H9 (cell line): Measurements from ENCODE around the gene AKT1. TPM values are rescaled to one million over a fixed set of nuclear protein-coding genes. Genes with fewer than 3 reads are reported as not detected.
A peak's percentile ranks its signal among the peaks of the same experiment; 100 is the strongest.

Experiments used
- DNase-seq: peaks from one replicate; pipeline ENCODE4 v3.0.0-alpha.2; 2017
- H2AFZ ChIP-seq: one replicate; pipeline ENCODE4 v1.6.1; 2013; ENCODE audit warnings: mild to moderate bottlenecking, low read length, control low read depth, moderate library complexity
- H2AK5ac ChIP-seq: 2 replicates; pipeline ENCODE4 v1.6.1; 2013; ENCODE audit warnings: low read length, control low read depth, mixed read lengths; ENCODE audit not compliant: insufficient read length
- H2BK120ac ChIP-seq: one replicate; pipeline ENCODE4 v1.6.1; 2013; ENCODE audit warnings: low read depth, mild to moderate bottlenecking, low read length, control low read depth, inconsistent platforms; ENCODE audit not compliant: poor library complexity, severe bottlenecking
- H2BK12ac ChIP-seq: 2 replicates; pipeline ENCODE4 v1.6.1; 2013; ENCODE audit warnings: low read length, control low read depth, mixed read lengths, low read depth; ENCODE audit not compliant: insufficient read length
- H2BK15ac ChIP-seq: 2 replicates; pipeline ENCODE4 v1.6.1; 2013; ENCODE audit warnings: low read depth, low read length, control low read depth
- H2BK20ac ChIP-seq: one replicate; pipeline ENCODE4 v1.6.1; 2013; ENCODE audit warnings: low read depth, mild to moderate bottlenecking, low read length, control low read depth, inconsistent platforms; ENCODE audit not compliant: poor library complexity, severe bottlenecking
- H2BK5ac ChIP-seq: 2 replicates; pipeline ENCODE4 v1.6.1; 2013; ENCODE audit warnings: low read length, control low read depth, mixed read lengths; ENCODE audit not compliant: insufficient read length
- H3K14ac ChIP-seq: 2 replicates; pipeline ENCODE4 v1.6.1; 2013; ENCODE audit warnings: low read length, control low read depth; ENCODE audit not compliant: insufficient read depth
- H3K18ac ChIP-seq: 2 replicates; pipeline ENCODE4 v1.6.1; 2013; ENCODE audit warnings: low read depth, mild to moderate bottlenecking, mixed read lengths, low read length, control low read depth; ENCODE audit not compliant: insufficient read length
- H3K23ac ChIP-seq: 2 replicates; pipeline ENCODE4 v1.6.1; 2013; ENCODE audit warnings: low read length, control low read depth, mixed read lengths, low read depth; ENCODE audit not compliant: insufficient read length
- H3K23me2 ChIP-seq: 2 replicates; pipeline ENCODE4 v1.6.1; 2013; ENCODE audit warnings: low read depth, mild to moderate bottlenecking, mixed read lengths, low read length, control low read depth; ENCODE audit not compliant: insufficient read length, poor library complexity, severe bottlenecking
- H3K27ac ChIP-seq: 2 replicates; pipeline ENCODE4 v1.5.1; 2013; ENCODE audit warnings: low read length, control low read depth, mixed read lengths, low read depth; ENCODE audit not compliant: insufficient read length
- H3K27me3 ChIP-seq: 2 replicates; pipeline ENCODE4 v1.6.1; 2013; ENCODE audit warnings: low read length, control low read depth, inconsistent platforms; ENCODE audit not compliant: insufficient read depth
- H3K4ac ChIP-seq: 2 replicates; pipeline ENCODE4 v1.6.1; 2013; ENCODE audit warnings: low read depth, mild to moderate bottlenecking, control low read depth, inconsistent platforms, low read length, moderate library complexity
- H3K4me1 ChIP-seq: 2 replicates; pipeline ENCODE4 v1.6.1; 2013; ENCODE audit warnings: low read length, control low read depth, inconsistent platforms; ENCODE audit not compliant: insufficient read depth
- H3K4me2 ChIP-seq: 2 replicates; pipeline ENCODE4 v1.6.1; 2013; ENCODE audit warnings: low read length, control low read depth, mixed read lengths; ENCODE audit not compliant: insufficient read length, insufficient read depth
- H3K56ac ChIP-seq: 2 replicates; pipeline ENCODE4 v1.6.1; 2013; ENCODE audit warnings: low read depth, mild to moderate bottlenecking, mixed read lengths, low read length, control low read depth; ENCODE audit not compliant: insufficient read length
- H3K79me1 ChIP-seq: 2 replicates; pipeline ENCODE4 v1.6.1; 2013; ENCODE audit warnings: low read depth, mild to moderate bottlenecking, moderate library complexity, low read length, control low read depth, inconsistent platforms; ENCODE audit not compliant: insufficient read depth, poor library complexity, severe bottlenecking
- H3K79me2 ChIP-seq: 2 replicates; pipeline ENCODE4 v1.6.1; 2013; ENCODE audit warnings: low read length, control low read depth, inconsistent platforms; ENCODE audit not compliant: insufficient read depth
- H3K9ac ChIP-seq: 2 replicates; pipeline ENCODE4 v1.6.1; 2013; ENCODE audit warnings: low read length, control low read depth, mixed read lengths; ENCODE audit not compliant: insufficient read length; ENCODE audit errors: extremely low read depth
- H3K9me3 ChIP-seq: one replicate; pipeline ENCODE4 v1.6.1; 2013; ENCODE audit warnings: low read depth, low read length, inconsistent platforms; ENCODE audit not compliant: control insufficient read depth
- H3T11ph ChIP-seq: one replicate; pipeline ENCODE4 v1.6.1; 2013; ENCODE audit warnings: mild to moderate bottlenecking, low read length, control low read depth, inconsistent platforms
- H4K20me1 ChIP-seq: one replicate; pipeline ENCODE4 v1.6.1; 2013; ENCODE audit not compliant: control insufficient read depth, insufficient read length, insufficient read depth
- H4K5ac ChIP-seq: 2 replicates; pipeline ENCODE4 v1.6.1; 2013; ENCODE audit warnings: low read depth, mild to moderate bottlenecking, mixed read lengths, low read length, control low read depth; ENCODE audit not compliant: insufficient read length
- H4K8ac ChIP-seq: replicated peaks from 2 replicates; pipeline ENCODE4 v1.6.1; 2013; ENCODE audit warnings: low read length, control low read depth, mixed read lengths, low read depth; ENCODE audit not compliant: insufficient read length
- H4K91ac ChIP-seq: 2 replicates; pipeline ENCODE4 v1.6.1; 2013; ENCODE audit warnings: low read depth, mild to moderate bottlenecking, moderate library complexity, mixed read lengths, low read length, control low read depth; ENCODE audit not compliant: insufficient read length
- H3K27ac Mint-ChIP-seq, 3 experiments: 2 replicates in 2 of 3; 3 replicates in 1 of 3; pipeline ENCODE4 v1.8.0; 2020 to 2021; ENCODE audit warnings: mixed read lengths in 3 of 3, mild to moderate bottlenecking in 1 of 3, moderate library complexity in 1 of 3
- H3K27me3 Mint-ChIP-seq: 2 replicates; pipeline ENCODE4 v1.8.0; 2021; ENCODE audit warnings: low read depth, mild to moderate bottlenecking, moderate library complexity, mixed read lengths
- H3K36me3 Mint-ChIP-seq, 3 experiments: 2 replicates in 2 of 3; 3 replicates in 1 of 3; pipeline ENCODE4 v1.8.0; 2020 to 2021; ENCODE audit warnings: low read depth in 3 of 3, mixed read lengths in 3 of 3; ENCODE audit not compliant: insufficient read depth in 1 of 3
- H3K4me1 Mint-ChIP-seq, 2 experiments: 2 replicates each; pipeline ENCODE4 v1.8.0; 2020; ENCODE audit warnings: mixed read lengths in 2 of 2
- H3K4me3 Mint-ChIP-seq, 2 experiments: 2 replicates in 1 of 2; 3 replicates in 1 of 2; pipeline ENCODE4 v1.8.0; 2020 to 2021; ENCODE audit warnings: mild to moderate bottlenecking in 2 of 2, mixed read lengths in 2 of 2, moderate library complexity in 1 of 2
- H3K9me3 Mint-ChIP-seq, 2 experiments: 2 replicates in 1 of 2; 3 replicates in 1 of 2; pipeline ENCODE4 v1.8.0; 2020; ENCODE audit warnings: mild to moderate bottlenecking in 2 of 2, mixed read lengths in 2 of 2, moderate library complexity in 1 of 2
- WGBS: extraction: QIAGEN DNeasy Blood & Tissue Kit; methylation state at CpG from one replicate; pipeline ENCODE4 v1.1.7; 2013; ENCODE audit warnings: missing lambda C conversion rate, low lambda C conversion rate, mixed read lengths; ENCODE audit not compliant: insufficient read length; ENCODE audit errors: extremely low coverage; 5-methylcytosine and 5-hydroxymethylcytosine counted together
- total RNA-seq: library from RNA; stranded (reverse); gene quantifications from 2 replicates; pipeline ENCODE4 v1.2.1, GENCODE V29; 2021
- TF ChIP-seq, protein P1 (sequence below): fragments of 200-600 bp; sonication (generic); conservative IDR thresholded peaks from 3 replicates; pipeline ENCODE4 v1.8.0; 2021; ENCODE audit warnings: antibody characterized with exemption, mild to moderate bottlenecking

Gene AKT1
- total RNA-seq, 1 experiment from 2014 or later, result 101 TPM

DNA sequence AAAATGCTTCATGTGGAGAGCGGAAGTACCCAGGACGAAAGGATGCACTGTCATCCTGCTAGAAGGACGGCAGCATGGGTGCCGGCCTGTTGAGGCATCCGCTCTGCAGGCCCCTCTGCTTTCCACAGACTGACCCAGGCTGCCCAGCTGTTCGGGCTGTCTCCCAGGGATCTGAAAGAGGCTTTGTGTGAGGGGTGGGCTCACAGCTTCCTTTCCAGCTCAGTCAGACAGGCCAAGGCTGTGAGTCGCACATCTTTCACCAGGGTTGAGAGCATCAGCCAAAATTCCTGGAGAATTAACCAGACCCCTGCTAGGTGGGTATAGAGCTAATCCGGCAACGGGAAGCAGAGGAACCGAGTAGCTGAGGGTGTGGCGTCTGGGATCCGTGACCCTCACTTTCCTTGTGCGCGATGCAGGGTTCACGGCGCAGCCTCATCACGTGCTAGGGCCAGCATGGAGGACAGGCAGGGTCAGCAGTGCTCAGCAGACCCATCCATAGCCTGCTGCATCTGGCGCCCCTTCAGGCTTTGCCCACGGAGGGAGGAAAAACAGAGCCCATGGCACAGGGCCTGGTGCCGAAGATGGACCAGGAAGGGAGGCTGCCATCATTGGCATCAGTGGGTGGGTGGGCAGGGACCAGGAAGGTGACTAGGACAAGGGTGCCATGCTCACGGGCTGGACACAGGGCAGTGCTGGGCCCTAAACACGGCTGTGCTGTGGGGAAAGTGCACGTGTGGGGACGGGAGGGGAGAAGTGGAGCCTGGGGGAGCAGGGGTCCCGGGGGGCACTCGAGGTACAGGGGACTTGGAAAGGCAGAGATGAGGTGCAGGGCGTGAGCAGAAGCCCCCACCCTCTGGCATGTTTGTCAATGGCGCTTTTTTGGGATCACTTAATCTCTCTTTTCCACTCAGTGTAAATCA, 51.8 kb downstream of the AKT1 start:
- no peak overlapping the region for H3K27ac ChIP-seq
- H3K56ac ChIP-seq, result no peak overlapping the region
- H4K20me1 ChIP-seq, result no peaks in the 10 kb centered on the region
- WGBS, result no CpG with 5 or more reads among the region's 28 CpGs
- H2BK5ac ChIP-seq, result no peak overlapping the region
- H3K9ac ChIP-seq, result no peak overlapping the region
- no peak overlapping the region for H2BK20ac ChIP-seq
- H4K91ac ChIP-seq, result no peak overlapping the region
- no peaks in the 10 kb centered on the region for H3K79me1 ChIP-seq
- no peak overlapping the region for H2BK120ac ChIP-seq
- Mint-ChIP-seq H3K4me1 (no peaks in the 10 kb centered on the region), H3K9me3 (no peaks in the 10 kb centered on the region), H3K4me3 (no peak overlapping the region), H3K36me3 (peaks cover 3 to 22% (median 4%) of the 10 kb centered on the region in 3 experiments; a peak in 6 of 7 replicates), H3K27ac (peak overlapping the region in 2 of 3 experiments; percentile 57 to 67; a peak in 1 of 7 replicates), H3K27me3 (peaks cover 2% of the 10 kb centered on the region)
- no peak overlapping the region for H3K18ac ChIP-seq
- H3K4me2 ChIP-seq, result no peak overlapping the region
- H2AK5ac ChIP-seq, result no peak overlapping the region
- no peak overlapping the region for H2BK15ac ChIP-seq
- TF ChIP-seq, protein P1, sequence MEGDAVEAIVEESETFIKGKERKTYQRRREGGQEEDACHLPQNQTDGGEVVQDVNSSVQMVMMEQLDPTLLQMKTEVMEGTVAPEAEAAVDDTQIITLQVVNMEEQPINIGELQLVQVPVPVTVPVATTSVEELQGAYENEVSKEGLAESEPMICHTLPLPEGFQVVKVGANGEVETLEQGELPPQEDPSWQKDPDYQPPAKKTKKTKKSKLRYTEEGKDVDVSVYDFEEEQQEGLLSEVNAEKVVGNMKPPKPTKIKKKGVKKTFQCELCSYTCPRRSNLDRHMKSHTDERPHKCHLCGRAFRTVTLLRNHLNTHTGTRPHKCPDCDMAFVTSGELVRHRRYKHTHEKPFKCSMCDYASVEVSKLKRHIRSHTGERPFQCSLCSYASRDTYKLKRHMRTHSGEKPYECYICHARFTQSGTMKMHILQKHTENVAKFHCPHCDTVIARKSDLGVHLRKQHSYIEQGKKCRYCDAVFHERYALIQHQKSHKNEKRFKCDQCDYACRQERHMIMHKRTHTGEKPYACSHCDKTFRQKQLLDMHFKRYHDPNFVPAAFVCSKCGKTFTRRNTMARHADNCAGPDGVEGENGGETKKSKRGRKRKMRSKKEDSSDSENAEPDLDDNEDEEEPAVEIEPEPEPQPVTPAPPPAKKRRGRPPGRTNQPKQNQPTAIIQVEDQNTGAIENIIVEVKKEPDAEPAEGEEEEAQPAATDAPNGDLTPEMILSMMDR, result no peak
- no peak overlapping the region for H3K4ac ChIP-seq
- no peaks in the 10 kb centered on the region for H3K4me1 ChIP-seq
- no peak overlapping the region for H2BK12ac ChIP-seq
- H2AFZ ChIP-seq, result no peak overlapping the region
- H3K79me2 ChIP-seq, result no peaks in the 10 kb centered on the region
- H3K23me2 ChIP-seq, result no peaks in the 10 kb centered on the region
- H3K23ac ChIP-seq, result no peak overlapping the region
- no peak overlapping the region for H3T11ph ChIP-seq
- H4K8ac ChIP-seq, result no peak overlapping the region
- no peaks in the 10 kb centered on the region for H3K9me3 ChIP-seq
- H4K5ac ChIP-seq, result no peak overlapping the region
- no peak for DNase-seq
- H3K27me3 ChIP-seq, result no peaks in the 10 kb centered on the region
- H3K14ac ChIP-seq, result no peak overlapping the region
